Panc1 (cell line): Measurements from ENCODE around the gene PARP12. TPM values are rescaled to one million over a fixed set of nuclear protein-coding genes. Genes with fewer than 3 reads are reported as not detected.

Source experiments
- ATAC-seq: fragments of 200-7000 bp; cut with Tn5 transposase; 2 replicates; pipeline ENCODE4 v1.9.1; 2020; ENCODE audit warnings: mild to moderate bottlenecking, moderate library complexity
- BruUV-seq: library from RNA; stranded (reverse); fragments of 400-500 nt; replicated peaks from 2 replicates; lab custom pipeline; 2021; lab: Mats Ljungman, UMichigan
- CTCF ChIA-PET: fragments of 300-600 bp; sonication (Branson Sonifier 250); formaldehyde crosslinking; loops from one replicate; lab custom pipeline; 2022; ENCODE audit warnings: antibody characterized with exemption; lab: Charles Lee
- POLR2A ChIA-PET: fragments of 300-600 bp; sonication (Branson Sonifier 250); formaldehyde crosslinking; loops from one replicate; lab custom pipeline; 2022; ENCODE audit warnings: antibody characterized with exemption; lab: Charles Lee
- DNase-seq: peaks from one replicate; pipeline ENCODE4 v3.0.0-alpha.2; 2010; ENCODE audit warnings: low read depth, low spot score
- H3K27ac ChIP-seq: 2 replicates; pipeline ENCODE4 v1.5.1; 2011; ENCODE audit warnings: mild to moderate bottlenecking, low read length, inconsistent platforms
- H3K27me3 ChIP-seq: fragments of 200-500 bp; sonication (Bioruptor generic); 2 replicates; pipeline ENCODE4 v1.6.0; 2014; ENCODE audit warnings: low read length, inconsistent platforms; ENCODE audit not compliant: control insufficient read depth, insufficient read depth
- H3K36me3 ChIP-seq: fragments of 200-500 bp; sonication (Bioruptor generic); 2 replicates; pipeline ENCODE4 v1.5.1; 2014; ENCODE audit warnings: inconsistent platforms, mild to moderate bottlenecking, low read length, moderate library complexity; ENCODE audit not compliant: control insufficient read depth, insufficient read depth
- H3K4me1 ChIP-seq: 2 replicates; pipeline ENCODE4 v1.5.1; 2011; ENCODE audit warnings: inconsistent platforms, mild to moderate bottlenecking, low read length, moderate library complexity; ENCODE audit not compliant: control insufficient read depth, insufficient read depth
- H3K4me3 ChIP-seq, 2 experiments: 2 replicates each; pipeline ENCODE4 v1.5.1; 2011 to 2012; ENCODE audit warnings: low read depth in 2 of 2, low read length in 2 of 2, mild to moderate bottlenecking in 2 of 2, inconsistent platforms in 1 of 2, moderate library complexity in 1 of 2
- H3K9me3 ChIP-seq: fragments of 200-500 bp; sonication (Bioruptor generic); 2 replicates; pipeline ENCODE4 v1.5.1; 2014; ENCODE audit warnings: low read depth, mild to moderate bottlenecking, inconsistent platforms, low read length, moderate library complexity; ENCODE audit not compliant: control insufficient read depth, insufficient read depth
- CTCF ChIP-seq: fragments of 450-650 bp; IDR thresholded peaks from 2 replicates; pipeline ENCODE4 v1.5.1; 2017; ENCODE audit warnings: mild to moderate bottlenecking
- POLR2AphosphoS5 ChIP-seq: IDR thresholded peaks from 2 replicates; pipeline ENCODE4 v1.6.1; 2012; ENCODE audit warnings: mild to moderate bottlenecking, low read depth, low read length, moderate library complexity
- REST ChIP-seq, 2 experiments: IDR thresholded peaks; 2 replicates each; pipeline ENCODE4 v1.6.1; 2011 to 2012; ENCODE audit warnings: low read depth in 2 of 2, control low read depth in 1 of 2, low read length in 1 of 2, mild to moderate bottlenecking in 1 of 2, moderate library complexity in 1 of 2; ENCODE audit not compliant: insufficient read depth in 1 of 2
- SIN3A ChIP-seq: IDR thresholded peaks from 2 replicates; pipeline ENCODE4 v1.6.1; 2012; ENCODE audit warnings: low read depth, mild to moderate bottlenecking, low read length, moderate library complexity, borderline replicate concordance; ENCODE audit not compliant: insufficient read depth
- TCF7L2 ChIP-seq: IDR thresholded peaks from 2 replicates; pipeline ENCODE4 v1.6.1; 2011; ENCODE audit warnings: mild to moderate bottlenecking, low read depth, low read length, inconsistent platforms
- in situ Hi-C: cut with HindIII; loops from 2 replicates; pipeline ENCODE4 v1.10.0; 2016; ENCODE audit warnings: low sequenced_read_pairs, low pct_unique_long_range_greater_than_20kb
- intact Hi-C: fragments of 100-400 bp; cut with micrococcal nuclease; formaldehyde crosslinking; loops from one replicate; pipeline ENCODE4 v1.10.0; 2022; ENCODE audit not compliant: unreplicated experiment
- total RNA-seq: library from RNA; stranded (reverse); gene quantifications from one replicate; pipeline ENCODE4 v1.2.1, GENCODE V29; 2021; ENCODE audit not compliant: unreplicated experiment

Gene PARP12
- total RNA-seq, 1 experiment from 2014 or later: 31.7 TPM

- no peaks in the 10 kb centered on the region for H3K9me3 ChIP-seq
- H3K27me3 ChIP-seq: 0 out of 2 replicates have a peak, but pooled peaks cover 5% of the 10 kb centered on the region
- in situ Hi-C loops (no loop called here), intact Hi-C loops (no loop called here)
- TF ChIP-seq REST (IDR thresholded peaks at IDR 0.05; ENCODE audit: insufficient read depth in 1 of 2, low read depth in 2 of 2, low read length in 1 of 2): no peak
- TF ChIP-seq POLR2AphosphoS5: no peak
- TF ChIP-seq SIN3A: no peak
- TF ChIP-seq CTCF: no peak
- no peak for TF ChIP-seq TCF7L2
- no peak; the same call in 1 of the 2 replicates for ATAC-seq
- no TSS peak for BruUV-seq
- H3K4me3 ChIP-seq: no peak overlapping the region
- POLR2A ChIA-PET: interaction anchor here (0.7 kb wide), 1 partner anchor 173 kb away, joined by 5 read pairs; no protein-coding TSS in a partner anchor
- no peaks in the 10 kb centered on the region for H3K36me3 ChIP-seq
- no peak for DNase-seq
- H3K4me1 ChIP-seq: no peaks in the 10 kb centered on the region
- no peak overlapping the region for H3K27ac ChIP-seq
- CTCF ChIA-PET: interaction anchor here (0.7 to 0.8 kb wide), 2 partner anchors 117 to 363 kb away, joined by 3 to 11 read pairs; no protein-coding TSS in a partner anchor
Measured at GRCh38 chr7:140010194-140010895, 52.4 kb downstream of the PARP12 start.

- H3K36me3 ChIP-seq: no peaks in the 10 kb centered on the region
- TF ChIP-seq SIN3A (no peak), TCF7L2 (no peak), REST (IDR thresholded peaks at IDR 0.05; ENCODE audit: insufficient read depth in 1 of 2, low read depth in 2 of 2, low read length in 1 of 2) (no peak), CTCF (no peak), POLR2AphosphoS5 (no peak)
- CTCF ChIA-PET: no interaction called here
- 0 out of 2 replicates have a peak, but pooled peaks cover 5% of the 10 kb centered on the region for H3K27me3 ChIP-seq
- DNase-seq (no peak), ATAC-seq (no peak)
- no peak overlapping the region for H3K27ac ChIP-seq
- POLR2A ChIA-PET: no interaction called here
- H3K4me3 ChIP-seq: no peak overlapping the region
- no peaks in the 10 kb centered on the region for H3K9me3 ChIP-seq
- no TSS peak for BruUV-seq
- H3K4me1 ChIP-seq: no peaks in the 10 kb centered on the region
- intact Hi-C loops (no loop called here), in situ Hi-C loops (no loop called here)
Measured at GRCh38 chr7:140009735-140010134, 53.0 kb downstream of the PARP12 start.
